Mucosa of stomach (tissue), 1 donor: Measurements from ENCODE around the gene COL15A1.
"Not testable (repeated sequence)": the region's sequence is repeated elsewhere in the genome, so short reads cannot be mapped to it uniquely, and the experiment has no call there.

Experiments used
- H3K27me3 ChIP-seq: one replicate; pipeline ENCODE4 v1.7.0; 2013; ENCODE audit warnings: mild to moderate bottlenecking, low read length; ENCODE audit not compliant: control insufficient read depth, insufficient read depth
- H3K36me3 ChIP-seq: one replicate; pipeline ENCODE4 v1.7.0; 2013; ENCODE audit warnings: low read length; ENCODE audit not compliant: control insufficient read depth, insufficient read depth
- H3K4me1 ChIP-seq: one replicate; pipeline ENCODE4 v1.7.0; 2013; ENCODE audit warnings: mild to moderate bottlenecking, low read length; ENCODE audit not compliant: control insufficient read depth, insufficient read depth
- H3K4me3 ChIP-seq: one replicate; pipeline ENCODE4 v1.7.0; 2013; ENCODE audit warnings: low read length
- H3K9ac ChIP-seq: one replicate; pipeline ENCODE4 v1.7.0; 2013; ENCODE audit warnings: mild to moderate bottlenecking, low read length, moderate library complexity
- H3K9me3 ChIP-seq: one replicate; pipeline ENCODE4 v1.7.0; 2013; ENCODE audit warnings: mild to moderate bottlenecking, low read length, moderate library complexity; ENCODE audit not compliant: control insufficient read depth
- donor health status: Pancreatic carcinoma.

COL15A1 gene

GRCh38 chr9:98906273-98907040, 37.2 kb upstream of the COL15A1 start:
- Histone ChIP-seq H3K4me1 (peaks cover 5% of the 10 kb centered on the region), H3K9me3 (no peaks in the 10 kb centered on the region), H3K9ac (no peak overlapping the region), H3K36me3 (no peaks in the 10 kb centered on the region), H3K27me3 (no peaks in the 10 kb centered on the region), H3K4me3 (no peak overlapping the region)

GRCh38 chr9:98907055-98907454, 36.7 kb upstream of the COL15A1 start:
- Histone ChIP-seq H3K4me3 (no peak overlapping the region), H3K36me3 (no peaks in the 10 kb centered on the region), H3K9me3 (no peaks in the 10 kb centered on the region), H3K27me3 (no peaks in the 10 kb centered on the region), H3K4me1 (peaks cover 5% of the 10 kb centered on the region), H3K9ac (no peak overlapping the region)

- no peaks in the 10 kb centered on the region for H3K27me3 ChIP-seq
- peaks cover 5% of the 10 kb centered on the region for H3K4me1 ChIP-seq
- no peaks in the 10 kb centered on the region for H3K9me3 ChIP-seq
- no peak overlapping the region for H3K4me3 ChIP-seq
- no peaks in the 10 kb centered on the region for H3K36me3 ChIP-seq
- H3K9ac ChIP-seq, result no peak overlapping the region
Observed at GRCh38 chr9:98908897-98909634, 34.6 kb upstream of the COL15A1 start.

GRCh38 chr9:98909935-98910334, 33.8 kb upstream of the COL15A1 start:
- H3K27me3 ChIP-seq, result no peaks in the 10 kb centered on the region
- no peaks in the 10 kb centered on the region for H3K36me3 ChIP-seq
- no peak overlapping the region for H3K4me3 ChIP-seq
- H3K4me1 ChIP-seq, result peaks cover 5% of the 10 kb centered on the region
- no peaks in the 10 kb centered on the region for H3K9me3 ChIP-seq
- no peak overlapping the region for H3K9ac ChIP-seq

GRCh38 chr9:98911042-98911441, 32.7 kb upstream of the COL15A1 start:
- Histone ChIP-seq H3K36me3 (no peaks in the 10 kb centered on the region), H3K9ac (no peak overlapping the region), H3K9me3 (no peaks in the 10 kb centered on the region), H3K27me3 (no peaks in the 10 kb centered on the region), H3K4me1 (peaks cover 5% of the 10 kb centered on the region), H3K4me3 (no peak overlapping the region)

GRCh38 chr9:98911738-98912137, 32.0 kb upstream of the COL15A1 start:
- not testable (repeated sequence) for H3K4me3 ChIP-seq, H3K27me3 ChIP-seq, H3K4me1 ChIP-seq, H3K36me3 ChIP-seq, H3K9me3 ChIP-seq, H3K9ac ChIP-seq

- Histone ChIP-seq H3K4me3 (no peak overlapping the region), H3K4me1 (no peaks in the 10 kb centered on the region), H3K27me3 (no peaks in the 10 kb centered on the region), H3K9me3 (no peaks in the 10 kb centered on the region), H3K36me3 (no peaks in the 10 kb centered on the region), H3K9ac (no peak overlapping the region)
Observed at GRCh38 chr9:98912450-98912849, 31.3 kb upstream of the COL15A1 start.

- Histone ChIP-seq H3K4me1 (peaks cover 5% of the 10 kb centered on the region), H3K27me3 (no peaks in the 10 kb centered on the region), H3K36me3 (no peaks in the 10 kb centered on the region), H3K9me3 (no peaks in the 10 kb centered on the region), H3K4me3 (no peak overlapping the region), H3K9ac (no peak overlapping the region)
Observed at GRCh38 chr9:98913044-98913443, 30.7 kb upstream of the COL15A1 start.

- H3K4me3 ChIP-seq, result no peak overlapping the region
- H3K9me3 ChIP-seq, result no peaks in the 10 kb centered on the region
- no peaks in the 10 kb centered on the region for H3K27me3 ChIP-seq
- no peaks in the 10 kb centered on the region for H3K36me3 ChIP-seq
- no peak overlapping the region for H3K9ac ChIP-seq
- H3K4me1 ChIP-seq, result peaks cover 8% of the 10 kb centered on the region
Observed at GRCh38 chr9:98913705-98914104, 30.0 kb upstream of the COL15A1 start.

- no peaks in the 10 kb centered on the region for H3K27me3 ChIP-seq
- peaks cover 8% of the 10 kb centered on the region for H3K4me1 ChIP-seq
- no peaks in the 10 kb centered on the region for H3K36me3 ChIP-seq
Observed at GRCh38 chr9:98915599-98915998, 28.1 kb upstream of the COL15A1 start.

GRCh38 chr9:98916660-98917059, 27.0 kb upstream of the COL15A1 start:
- Histone ChIP-seq H3K4me3 (no peak overlapping the region), H3K27me3 (no peaks in the 10 kb centered on the region), H3K4me1 (peaks cover 8% of the 10 kb centered on the region), H3K9me3 (no peaks in the 10 kb centered on the region), H3K36me3 (no peaks in the 10 kb centered on the region), H3K9ac (no peak overlapping the region)

More at GRCh38 chr9:98915599-98915998, 28.1 kb upstream of the COL15A1 start:
- H3K9me3 ChIP-seq, result no peaks in the 10 kb centered on the region
- no peak overlapping the region for H3K4me3 ChIP-seq
- no peak overlapping the region for H3K9ac ChIP-seq

- H3K9ac ChIP-seq, result no peak overlapping the region
Observed at GRCh38 chr9:98917746-98918487, 25.8 kb upstream of the COL15A1 start.

More at GRCh38 chr9:98917746-98918487, 25.8 kb upstream of the COL15A1 start:
- no peaks in the 10 kb centered on the region for H3K9me3 ChIP-seq
- H3K4me1 ChIP-seq, result peaks cover 8% of the 10 kb centered on the region
- H3K4me3 ChIP-seq, result no peak overlapping the region
- H3K27me3 ChIP-seq, result no peaks in the 10 kb centered on the region
- H3K36me3 ChIP-seq, result no peaks in the 10 kb centered on the region
